ENCODE measurements around the gene IQCM.

Gene IQCM

GRCh38 chr4:149735796-149736195 lies 79.8 kb downstream of the IQCM start:
- Histone ChIP-seq H3K4me3 (ENCODE audit: low read depth, low read length) (no peak overlapping the region), H3K79me2 (no peaks in the 10 kb centered on the region), H3K4me2 (ENCODE audit: low read length) (no peak overlapping the region), H3K9ac (no peak overlapping the region), H3K36me3 (ENCODE audit: control insufficient read depth, insufficient read depth, low read length) (no peaks in the 10 kb centered on the region), H3K9me3 (ENCODE audit: control insufficient read depth, low read length) (no peaks in the 10 kb centered on the region), H3K27me3 (ENCODE audit: control insufficient read depth, insufficient read depth, low read length) (no peaks in the 10 kb centered on the region), H3K4me1 (no peaks in the 10 kb centered on the region), H2AFZ (no peak overlapping the region), H3K27ac (no peak overlapping the region)
- TF ChIP-seq CTCF (IDR thresholded peaks at IDR 0.05) = no peak

GRCh38 chr4:149728444-149728843 lies 87.2 kb downstream of the IQCM start:
- TF ChIP-seq CTCF (IDR thresholded peaks at IDR 0.05) = no peak
- Histone ChIP-seq H3K9me3 (ENCODE audit: control insufficient read depth, low read length) (no peaks in the 10 kb centered on the region), H3K4me2 (ENCODE audit: low read length) (no peak overlapping the region), H3K36me3 (ENCODE audit: control insufficient read depth, insufficient read depth, low read length) (no peaks in the 10 kb centered on the region), H2AFZ (no peak overlapping the region), H3K4me3 (ENCODE audit: low read depth, low read length) (no peak overlapping the region), H3K4me1 (no peaks in the 10 kb centered on the region), H3K27me3 (ENCODE audit: control insufficient read depth, insufficient read depth, low read length) (no peaks in the 10 kb centered on the region), H3K79me2 (no peaks in the 10 kb centered on the region), H3K9ac (no peak overlapping the region), H3K27ac (no peak overlapping the region)

GRCh38 chr4:149727663-149728062 lies 88.0 kb downstream of the IQCM start:
- Histone ChIP-seq H3K79me2 (no peaks in the 10 kb centered on the region), H3K4me3 (ENCODE audit: low read depth, low read length) (no peak overlapping the region), H3K9me3 (ENCODE audit: control insufficient read depth, low read length) (no peaks in the 10 kb centered on the region), H3K4me1 (no peaks in the 10 kb centered on the region), H3K27me3 (ENCODE audit: control insufficient read depth, insufficient read depth, low read length) (no peaks in the 10 kb centered on the region), H3K9ac (no peak overlapping the region), H3K27ac (no peak overlapping the region), H2AFZ (no peak overlapping the region), H3K4me2 (ENCODE audit: low read length) (no peak overlapping the region), H3K36me3 (ENCODE audit: control insufficient read depth, insufficient read depth, low read length) (no peaks in the 10 kb centered on the region)
- no peak for TF ChIP-seq CTCF (IDR thresholded peaks at IDR 0.05)

GRCh38 chr4:149723065-149723464 lies 92.6 kb downstream of the IQCM start:
- Histone ChIP-seq H3K4me1 (no peaks in the 10 kb centered on the region), H3K27me3 (ENCODE audit: control insufficient read depth, insufficient read depth, low read length) (no peaks in the 10 kb centered on the region), H3K79me2 (no peaks in the 10 kb centered on the region), H3K4me3 (ENCODE audit: low read depth, low read length) (no peak overlapping the region), H2AFZ (no peak overlapping the region), H3K4me2 (ENCODE audit: low read length) (no peak overlapping the region), H3K27ac (no peak overlapping the region), H3K9ac (no peak overlapping the region), H3K9me3 (ENCODE audit: control insufficient read depth, low read length) (no peaks in the 10 kb centered on the region), H3K36me3 (ENCODE audit: control insufficient read depth, insufficient read depth, low read length) (no peaks in the 10 kb centered on the region)
- TF ChIP-seq CTCF (IDR thresholded peaks at IDR 0.05) = no peak

- no peak overlapping the region for H2AFZ ChIP-seq
- H3K27ac ChIP-seq = no peak overlapping the region
- no peak for TF ChIP-seq CTCF (IDR thresholded peaks at IDR 0.05)
- H3K27me3 ChIP-seq (ENCODE audit: control insufficient read depth, insufficient read depth, low read length) = no peaks in the 10 kb centered on the region
- no peak overlapping the region for H3K4me2 ChIP-seq (ENCODE audit: low read length)
- no peaks in the 10 kb centered on the region for H3K79me2 ChIP-seq
- no peak overlapping the region for H3K4me3 ChIP-seq (ENCODE audit: low read depth, low read length)
- H3K4me1 ChIP-seq = no peaks in the 10 kb centered on the region
- no peaks in the 10 kb centered on the region for H3K36me3 ChIP-seq (ENCODE audit: control insufficient read depth, insufficient read depth, low read length)
- H3K9ac ChIP-seq = no peak overlapping the region
- H3K9me3 ChIP-seq (ENCODE audit: control insufficient read depth, low read length) = no peaks in the 10 kb centered on the region
Observed at GRCh38 chr4:149719806-149720205, 95.8 kb downstream of the IQCM start.
